Limb (tissue), 2 donors: ENCODE measurements around the gene NKAPL.

Source experiments
- DNase-seq, 2 donors: peaks; one replicate each; pipeline ENCODE4 v3.0.0-alpha.2; 2016; ENCODE audit errors: extremely low spot score in 2 of 2

NKAPL gene

GRCh38 chr6:28245206-28245941, 13.7 kb upstream of the NKAPL start:
- DNase-seq: no peak

GRCh38 chr6:28248916-28249315, 10.2 kb upstream of the NKAPL start:
- no peak for DNase-seq

GRCh38 chr6:28250747-28251146, 8.3 kb upstream of the NKAPL start:
- DNase-seq: no peak

- no peak for DNase-seq
Observed at GRCh38 chr6:28251661-28252008, 7.5 kb upstream of the NKAPL start.

- DNase-seq: peak; percentile 88 to 89
Observed at GRCh38 chr6:28252009-28252975, 6.8 kb upstream of the NKAPL start, which contains the start of gene ZKSCAN4. ZKSCAN4 (minus strand) TSS chr6:28252269; CDS start chr6:28251980, 289 bp downstream.

GRCh38 chr6:28254121-28254519, 5.0 kb upstream of the NKAPL start:
- no peak for DNase-seq

GRCh38 chr6:28257042-28257441, 2.1 kb upstream of the NKAPL start:
- no peak for DNase-seq

- DNase-seq: no peak
Observed at GRCh38 chr6:28263922-28264321, 4.8 kb downstream of the NKAPL start.

GRCh38 chr6:28264834-28265401, 5.8 kb downstream of the NKAPL start:
- no peak for DNase-seq

- no peak for DNase-seq
Observed at GRCh38 chr6:28266563-28266961, 7.5 kb downstream of the NKAPL start.

GRCh38 chr6:28266962-28267694, 8.0 kb downstream of the NKAPL start, which contains the start of gene ZSCAN26:
ZSCAN26 (plus strand) TSS chr6:28267143; CDS start chr6:28271920, 4,777 bp downstream.
- DNase-seq: peak; percentile 86 to 93

- DNase-seq: no peak
Observed at GRCh38 chr6:28267695-28268059, 8.6 kb downstream of the NKAPL start.

- no peak for DNase-seq
Observed at GRCh38 chr6:28269492-28269891, 10.4 kb downstream of the NKAPL start.

- DNase-seq: no peak
Observed at GRCh38 chr6:28274888-28275287, 15.8 kb downstream of the NKAPL start.

GRCh38 chr6:28277746-28278145, 18.6 kb downstream of the NKAPL start:
- no peak for DNase-seq

- no peak for DNase-seq
Observed at GRCh38 chr6:28280595-28281287, 21.6 kb downstream of the NKAPL start.

- peak; percentile 61 to 87 for DNase-seq
Observed at GRCh38 chr6:28281288-28282064, 22.4 kb downstream of the NKAPL start, which contains the start of gene PGBD1. PGBD1 (plus strand) TSS chr6:28281572; CDS start chr6:28283814, 2,242 bp downstream.

GRCh38 chr6:28282926-28283325, 23.8 kb downstream of the NKAPL start:
- no peak for DNase-seq

GRCh38 chr6:28291573-28291972, 32.5 kb downstream of the NKAPL start:
- DNase-seq: no peak

- DNase-seq: no peak
Observed at GRCh38 chr6:28295326-28295725, 36.2 kb downstream of the NKAPL start.
